Uterus (tissue), 2 donors: Measurements from ENCODE around the gene EPB41L4A.

Experiments used
- POLR2A ChIP-seq, 2 donors: fragments of 450-650 bp; IDR thresholded peaks; one replicate each; pipeline ENCODE4 v1.6.1; 2016; ENCODE audit warnings: antibody characterized with exemption in 2 of 2, mild to moderate bottlenecking in 1 of 2, moderate library complexity in 1 of 2
- TF ChIP-seq, protein P1 (sequence below), 4 experiments: fragments of 200-600 bp in 2 of 4; fragments of 450-650 bp in 2 of 4; sonication (generic) in 2 of 4; IDR thresholded peaks; one replicate each; pipeline ENCODE4 v1.5.1; 2016 to 2019; ENCODE audit warnings: antibody characterized with exemption in 4 of 4, mild to moderate bottlenecking in 2 of 4, moderate library complexity in 1 of 4

- no peak for TF ChIP-seq POLR2A (IDR thresholded peaks at IDR 0.05)
- TF ChIP-seq, protein P1, sequence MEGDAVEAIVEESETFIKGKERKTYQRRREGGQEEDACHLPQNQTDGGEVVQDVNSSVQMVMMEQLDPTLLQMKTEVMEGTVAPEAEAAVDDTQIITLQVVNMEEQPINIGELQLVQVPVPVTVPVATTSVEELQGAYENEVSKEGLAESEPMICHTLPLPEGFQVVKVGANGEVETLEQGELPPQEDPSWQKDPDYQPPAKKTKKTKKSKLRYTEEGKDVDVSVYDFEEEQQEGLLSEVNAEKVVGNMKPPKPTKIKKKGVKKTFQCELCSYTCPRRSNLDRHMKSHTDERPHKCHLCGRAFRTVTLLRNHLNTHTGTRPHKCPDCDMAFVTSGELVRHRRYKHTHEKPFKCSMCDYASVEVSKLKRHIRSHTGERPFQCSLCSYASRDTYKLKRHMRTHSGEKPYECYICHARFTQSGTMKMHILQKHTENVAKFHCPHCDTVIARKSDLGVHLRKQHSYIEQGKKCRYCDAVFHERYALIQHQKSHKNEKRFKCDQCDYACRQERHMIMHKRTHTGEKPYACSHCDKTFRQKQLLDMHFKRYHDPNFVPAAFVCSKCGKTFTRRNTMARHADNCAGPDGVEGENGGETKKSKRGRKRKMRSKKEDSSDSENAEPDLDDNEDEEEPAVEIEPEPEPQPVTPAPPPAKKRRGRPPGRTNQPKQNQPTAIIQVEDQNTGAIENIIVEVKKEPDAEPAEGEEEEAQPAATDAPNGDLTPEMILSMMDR (IDR thresholded peaks at IDR 0.05) = no peak
These were observed 269.4 kb downstream of the EPB41L4A start for GRCh38 chr5:112149727-112150126.
